Measurements from ENCODE around the gene BLOC1S6.

BLOC1S6 gene

DNA sequence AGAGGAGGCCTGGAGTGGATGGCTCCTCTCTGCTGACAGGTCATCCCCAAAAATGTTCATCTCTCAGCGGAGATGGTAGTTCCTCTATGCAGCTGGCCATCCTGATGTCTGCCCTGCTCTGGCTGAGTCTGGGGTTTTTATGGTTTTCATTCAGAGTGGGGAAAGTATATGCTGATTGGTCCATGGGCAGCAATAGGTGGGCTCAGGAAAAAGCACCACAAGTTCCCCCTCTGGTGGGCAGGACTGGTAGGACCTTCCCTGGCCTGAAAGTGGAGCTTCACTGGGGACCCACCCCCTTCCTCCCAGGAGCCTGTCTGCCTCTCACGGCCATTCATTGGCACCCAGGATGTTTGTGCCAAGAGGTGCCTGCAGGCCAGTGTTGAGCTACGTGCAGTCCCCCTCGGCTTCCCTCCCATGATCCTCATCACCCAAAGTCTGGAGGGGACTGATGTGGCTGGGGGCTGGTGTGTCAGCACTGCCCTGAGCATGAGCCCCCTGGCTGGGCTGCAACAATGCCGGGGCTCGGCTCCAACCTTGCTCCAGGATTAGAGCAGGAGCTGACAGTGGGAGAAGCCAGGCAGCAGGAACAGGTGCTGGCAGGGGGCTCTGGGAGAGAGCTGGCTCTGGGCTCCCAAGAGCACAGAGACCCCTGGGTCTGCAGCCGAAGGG is 13.1 kb upstream of the BLOC1S6 start:
- H2AFZ ChIP-seq (ENCODE audit: low read depth, low read length): no peak overlapping the region
- H3K27ac ChIP-seq (ENCODE audit: low read length, poor library complexity, severe bottlenecking): no peak overlapping the region
- no peak overlapping the region for H3K9ac ChIP-seq (ENCODE audit: low read length)
- H2BK120ac ChIP-seq (ENCODE audit: low read depth, low read length): no peak overlapping the region
- no peak overlapping the region for H3K14ac ChIP-seq (ENCODE audit: low read length in 2 of 2)
- H3K23ac ChIP-seq (ENCODE audit: low read length in 2 of 2): no peak overlapping the region
- no peak overlapping the region for H4K91ac ChIP-seq (ENCODE audit: low read length)
- no peak overlapping the region for H3K4me3 ChIP-seq (ENCODE audit: insufficient read depth in 1 of 2, low read depth in 1 of 2, low read length in 2 of 2)
- H4K8ac ChIP-seq (ENCODE audit: low read length): no peak overlapping the region
- H2BK5ac ChIP-seq (ENCODE audit: low read depth, low read length, poor library complexity, severe bottlenecking): no peak overlapping the region
- H2BK15ac ChIP-seq (ENCODE audit: low read depth, poor library complexity, severe bottlenecking): no peak overlapping the region
- H3K36me3 ChIP-seq (ENCODE audit: control insufficient read depth in 1 of 2, insufficient read depth in 2 of 2, low read depth in 1 of 2, low read length in 2 of 2): no peaks in the 10 kb centered on the region
- no peaks in the 10 kb centered on the region for H3K79me1 ChIP-seq (replicated peaks; ENCODE audit: low read length, poor library complexity, severe bottlenecking)
- H3K9me3 ChIP-seq (ENCODE audit: control insufficient read depth, low read length): peaks cover 5% of the 10 kb centered on the region
- H3K4me2 ChIP-seq (ENCODE audit: low read length, poor library complexity, severe bottlenecking): no peak overlapping the region
- H3K18ac ChIP-seq (ENCODE audit: low read depth in 1 of 2, low read length in 2 of 2): no peak overlapping the region
- H3K27me3 ChIP-seq (ENCODE audit: control insufficient read depth in 1 of 2, insufficient read depth in 1 of 2, low read length in 2 of 2): peaks cover 4 to 17% of the 10 kb centered on the region in 2 experiments
- H2AK5ac ChIP-seq (ENCODE audit: low read length, severe bottlenecking): no peak overlapping the region
- 75% methylated on average over 4 of the region's 7 CpGs for WGBS
- H3K4me1 ChIP-seq (ENCODE audit: control insufficient read depth, insufficient read depth, low read depth, low read length): peaks cover 3% of the 10 kb centered on the region
- no peak overlapping the region for H3K4ac ChIP-seq (ENCODE audit: low read depth in 1 of 2, low read length in 2 of 2)
- DNase-seq: peak; percentile 40
- H2BK12ac ChIP-seq (ENCODE audit: low read length in 2 of 2): no peak overlapping the region

DNA sequence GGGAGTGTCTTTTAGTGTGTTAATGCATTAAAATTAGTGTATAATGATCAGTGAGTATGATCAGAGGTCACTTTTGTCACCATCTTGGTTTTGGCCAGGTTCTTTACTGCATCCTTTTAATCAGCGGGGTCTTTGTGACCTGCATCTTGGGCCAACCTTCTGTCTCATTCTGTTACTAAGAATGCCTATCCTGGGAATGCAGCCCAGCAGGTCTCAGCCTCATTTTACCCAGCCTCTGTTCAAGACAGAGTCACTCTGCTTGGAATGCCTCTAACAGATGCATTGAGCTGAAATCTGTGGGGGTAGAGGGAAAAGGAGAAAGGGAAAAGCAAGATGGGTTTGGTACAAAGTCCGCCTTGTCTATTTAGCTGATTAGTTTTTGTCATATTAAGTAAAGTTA is 5.3 kb upstream of the BLOC1S6 start:
- Histone ChIP-seq H3K9ac (ENCODE audit: low read length) (no peak overlapping the region), H2BK12ac (ENCODE audit: low read length in 2 of 2) (no peak overlapping the region), H3K4me3 (ENCODE audit: insufficient read depth in 1 of 2, low read depth in 1 of 2, low read length in 2 of 2) (no peak overlapping the region), H3K23ac (ENCODE audit: low read length in 2 of 2) (no peak overlapping the region), H3K18ac (ENCODE audit: low read depth in 1 of 2, low read length in 2 of 2) (no peak overlapping the region), H3K36me3 (ENCODE audit: control insufficient read depth in 1 of 2, insufficient read depth in 2 of 2, low read depth in 1 of 2, low read length in 2 of 2) (no peaks in the 10 kb centered on the region), H3K27me3 (ENCODE audit: control insufficient read depth in 1 of 2, insufficient read depth in 1 of 2, low read length in 2 of 2) (no peaks in the 10 kb centered on the region), H2BK120ac (ENCODE audit: low read depth, low read length) (no peak overlapping the region), H2BK5ac (ENCODE audit: low read depth, low read length, poor library complexity, severe bottlenecking) (no peak overlapping the region), H2AFZ (ENCODE audit: low read depth, low read length) (no peak overlapping the region), H3K27ac (ENCODE audit: low read length, poor library complexity, severe bottlenecking) (no peak overlapping the region), H3K4me2 (ENCODE audit: low read length, poor library complexity, severe bottlenecking) (no peak overlapping the region), H4K8ac (ENCODE audit: low read length) (no peak overlapping the region), H3K4me1 (ENCODE audit: control insufficient read depth, insufficient read depth, low read depth, low read length) (no peaks in the 10 kb centered on the region), H3K79me1 (replicated peaks; ENCODE audit: low read length, poor library complexity, severe bottlenecking) (peaks cover 1% of the 10 kb centered on the region), H3K14ac (ENCODE audit: low read length in 2 of 2) (no peak overlapping the region), H2AK5ac (ENCODE audit: low read length, severe bottlenecking) (no peak overlapping the region), H4K91ac (ENCODE audit: low read length) (no peak overlapping the region), H3K4ac (ENCODE audit: low read depth in 1 of 2, low read length in 2 of 2) (no peak overlapping the region), H2BK15ac (ENCODE audit: low read depth, poor library complexity, severe bottlenecking) (no peak overlapping the region), H3K9me3 (ENCODE audit: control insufficient read depth, low read length) (no peaks in the 10 kb centered on the region)
- DNase-seq: no peak
- WGBS: 100% methylated on average over 1 of the region's 2 CpGs

DNA sequence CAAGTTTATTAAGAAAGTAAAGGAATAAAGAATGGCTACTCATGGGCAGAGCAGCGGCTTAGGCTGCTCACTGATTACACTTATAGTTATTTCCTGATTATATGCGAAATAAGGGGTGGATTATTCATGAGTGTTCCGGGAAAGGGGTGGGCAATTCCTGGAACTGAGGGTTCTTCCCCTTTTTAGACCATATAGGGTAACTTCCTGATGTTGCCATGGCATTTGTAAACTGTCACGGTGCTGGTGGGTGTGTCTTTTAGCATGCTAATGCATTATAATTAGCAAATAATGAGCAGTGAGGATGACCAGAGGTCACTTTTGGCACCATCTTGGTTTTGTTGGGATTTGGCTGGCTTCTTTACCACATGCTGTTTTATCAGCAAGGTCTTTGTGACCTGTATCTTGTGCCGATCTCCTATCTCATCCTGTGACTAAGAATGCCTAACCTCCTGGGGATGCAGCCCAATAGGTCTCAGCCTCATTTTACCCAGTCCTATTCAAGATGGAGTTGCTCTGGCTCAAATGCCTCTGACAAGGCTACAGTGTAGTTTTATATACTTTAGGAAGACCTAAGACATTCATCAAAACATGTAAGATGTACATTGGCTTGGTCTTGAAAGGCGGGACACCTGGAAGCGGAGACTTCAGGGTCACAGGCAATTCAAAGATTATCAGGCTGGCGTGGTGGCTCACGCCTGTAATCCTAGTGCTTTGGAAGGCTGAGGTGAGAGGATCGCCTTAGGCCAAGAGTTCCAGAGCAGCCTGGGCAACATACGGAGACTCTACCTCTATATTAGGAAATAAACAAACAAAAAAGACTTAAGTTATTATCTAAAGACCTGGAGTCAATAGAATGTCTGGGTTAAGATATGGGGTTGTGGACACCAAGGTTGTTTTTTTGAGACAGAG is 3.2 kb upstream of the BLOC1S6 start:
- Histone ChIP-seq H3K27ac (ENCODE audit: low read length, poor library complexity, severe bottlenecking) (no peak overlapping the region), H2AK5ac (ENCODE audit: low read length, severe bottlenecking) (no peak overlapping the region), H3K18ac (ENCODE audit: low read depth in 1 of 2, low read length in 2 of 2) (no peak overlapping the region), H3K14ac (ENCODE audit: low read length in 2 of 2) (no peak overlapping the region), H2BK12ac (ENCODE audit: low read length in 2 of 2) (no peak overlapping the region), H3K4me2 (ENCODE audit: low read length, poor library complexity, severe bottlenecking) (no peak overlapping the region), H3K36me3 (ENCODE audit: control insufficient read depth in 1 of 2, insufficient read depth in 2 of 2, low read depth in 1 of 2, low read length in 2 of 2) (no peaks in the 10 kb centered on the region), H2BK15ac (ENCODE audit: low read depth, poor library complexity, severe bottlenecking) (no peak overlapping the region), H3K23ac (ENCODE audit: low read length in 2 of 2) (no peak overlapping the region), H3K4me1 (ENCODE audit: control insufficient read depth, insufficient read depth, low read depth, low read length) (no peaks in the 10 kb centered on the region), H2AFZ (ENCODE audit: low read depth, low read length) (no peak overlapping the region), H4K91ac (ENCODE audit: low read length) (no peak overlapping the region), H3K4me3 (ENCODE audit: insufficient read depth in 1 of 2, low read depth in 1 of 2, low read length in 2 of 2) (no peak overlapping the region), H3K27me3 (ENCODE audit: control insufficient read depth in 1 of 2, insufficient read depth in 1 of 2, low read length in 2 of 2) (no peaks in the 10 kb centered on the region), H3K79me1 (replicated peaks; ENCODE audit: low read length, poor library complexity, severe bottlenecking) (peaks cover 1% of the 10 kb centered on the region), H3K4ac (ENCODE audit: low read depth in 1 of 2, low read length in 2 of 2) (no peak overlapping the region), H4K8ac (ENCODE audit: low read length) (no peak overlapping the region), H2BK5ac (ENCODE audit: low read depth, low read length, poor library complexity, severe bottlenecking) (no peak overlapping the region), H3K9me3 (ENCODE audit: control insufficient read depth, low read length) (no peaks in the 10 kb centered on the region), H2BK120ac (ENCODE audit: low read depth, low read length) (no peak overlapping the region), H3K9ac (ENCODE audit: low read length) (no peak overlapping the region)
- WGBS: 88% methylated on average over 8 of the region's 11 CpGs
- peak; percentile 6 for DNase-seq

DNA sequence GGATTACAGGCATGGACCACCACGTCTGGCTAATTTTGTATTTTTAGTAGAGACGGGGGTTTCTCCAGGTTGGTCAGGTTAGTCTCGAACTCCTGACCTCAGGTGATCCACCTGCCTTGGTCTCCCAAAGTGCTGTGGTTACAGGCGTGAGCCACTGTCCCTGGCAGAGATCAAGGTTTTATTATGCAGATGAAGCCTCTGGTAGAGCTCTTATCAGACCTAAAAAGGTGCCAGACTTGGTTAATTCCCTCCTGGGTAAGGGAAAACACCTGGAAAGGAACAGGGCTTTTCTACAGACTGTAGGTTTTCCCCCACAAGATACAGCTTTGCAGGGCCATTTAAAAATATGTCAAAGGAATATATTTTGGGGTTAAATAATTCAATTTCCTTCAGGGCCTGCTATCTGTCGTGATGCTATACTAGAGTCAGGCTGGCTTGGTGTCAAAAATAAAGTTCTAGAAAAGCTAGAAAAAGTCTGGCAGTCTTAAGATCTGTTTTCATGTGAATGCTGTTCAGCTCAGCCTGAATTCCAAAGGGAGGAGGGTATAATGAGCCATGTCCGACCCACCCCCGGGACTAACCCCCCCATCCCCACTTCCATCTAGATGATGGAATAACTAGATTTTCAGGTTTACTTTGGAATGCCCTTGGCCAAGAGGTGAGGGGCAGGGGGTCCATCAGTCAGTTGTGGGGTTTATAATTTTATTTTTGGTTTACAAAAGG is 1.9 kb upstream of the BLOC1S6 start:
- H3K14ac ChIP-seq (ENCODE audit: low read length in 2 of 2): no peak overlapping the region
- no peak overlapping the region for H2AFZ ChIP-seq (ENCODE audit: low read depth, low read length)
- no peak overlapping the region for H3K4me2 ChIP-seq (ENCODE audit: low read length, poor library complexity, severe bottlenecking)
- no peak overlapping the region for H2BK12ac ChIP-seq (ENCODE audit: low read length in 2 of 2)
- peak overlapping the region; percentile 95 for H3K9ac ChIP-seq (ENCODE audit: low read length)
- no peaks in the 10 kb centered on the region for H3K36me3 ChIP-seq (ENCODE audit: control insufficient read depth in 1 of 2, insufficient read depth in 2 of 2, low read depth in 1 of 2, low read length in 2 of 2)
- no peak overlapping the region for H2BK120ac ChIP-seq (ENCODE audit: low read depth, low read length)
- H3K4ac ChIP-seq (ENCODE audit: low read depth in 1 of 2, low read length in 2 of 2): no peak overlapping the region
- peaks cover under 1% of the 10 kb centered on the region for H3K4me1 ChIP-seq (ENCODE audit: control insufficient read depth, insufficient read depth, low read depth, low read length)
- no peak overlapping the region for H2BK15ac ChIP-seq (ENCODE audit: low read depth, poor library complexity, severe bottlenecking)
- H3K18ac ChIP-seq (ENCODE audit: low read depth in 1 of 2, low read length in 2 of 2): no peak overlapping the region
- no peak overlapping the region for H3K23ac ChIP-seq (ENCODE audit: low read length in 2 of 2)
- H3K4me3 ChIP-seq (ENCODE audit: insufficient read depth in 1 of 2, low read depth in 1 of 2, low read length in 2 of 2): no peak overlapping the region
- no peak overlapping the region for H4K91ac ChIP-seq (ENCODE audit: low read length)
- 92% methylated on average over 5 of the region's 7 CpGs for WGBS
- H2AK5ac ChIP-seq (ENCODE audit: low read length, severe bottlenecking): no peak overlapping the region
- no peak overlapping the region for H2BK5ac ChIP-seq (ENCODE audit: low read depth, low read length, poor library complexity, severe bottlenecking)
- H3K27ac ChIP-seq (ENCODE audit: low read length, poor library complexity, severe bottlenecking): no peak overlapping the region
- DNase-seq: no peak
- H3K27me3 ChIP-seq (ENCODE audit: control insufficient read depth in 1 of 2, insufficient read depth in 1 of 2, low read length in 2 of 2): no peaks in the 10 kb centered on the region
- H4K8ac ChIP-seq (ENCODE audit: low read length): no peak overlapping the region
- H3K79me1 ChIP-seq (replicated peaks; ENCODE audit: low read length, poor library complexity, severe bottlenecking): peaks cover 1% of the 10 kb centered on the region
- H3K9me3 ChIP-seq (ENCODE audit: control insufficient read depth, low read length): no peaks in the 10 kb centered on the region

Data from mesenchymal stem cell (in vitro differentiated cells and primary cell).